ENCODE data around the gene CCDC134.

GRCh38 chr22:41810022-41810421 lies 9.5 kb downstream of the CCDC134 start:
- TF ChIP-seq CTCF (IDR thresholded peaks at IDR 0.05) (no peak), POLR2AphosphoS5 (IDR thresholded peaks at IDR 0.05; ENCODE audit: low read depth, low read length) (no peak), SIN3A (IDR thresholded peaks at IDR 0.05; ENCODE audit: borderline replicate concordance, insufficient read depth, low read depth, low read length) (no peak)
